Tibial nerve (tissue), 4 donors: ENCODE results near the gene DEPP1.

Experiments used
- EP300 ChIP-seq, 2 donors: sonication (generic); formaldehyde crosslinking; IDR thresholded peaks; one replicate each; pipeline ENCODE4 v1.6.1; 2017; ENCODE audit warnings: antibody characterized with exemption in 2 of 2, mild to moderate bottlenecking in 1 of 2
- TF ChIP-seq, protein P1 (sequence below), 5 experiments: fragments of 200-600 bp in 3 of 5; fragments of 450-650 bp in 2 of 5; sonication (generic) in 3 of 5; IDR thresholded peaks; one replicate each; pipeline ENCODE4 v1.5.1; 2016 to 2019; ENCODE audit warnings: antibody characterized with exemption in 5 of 5, mild to moderate bottlenecking in 3 of 5, moderate library complexity in 2 of 5

DNA sequence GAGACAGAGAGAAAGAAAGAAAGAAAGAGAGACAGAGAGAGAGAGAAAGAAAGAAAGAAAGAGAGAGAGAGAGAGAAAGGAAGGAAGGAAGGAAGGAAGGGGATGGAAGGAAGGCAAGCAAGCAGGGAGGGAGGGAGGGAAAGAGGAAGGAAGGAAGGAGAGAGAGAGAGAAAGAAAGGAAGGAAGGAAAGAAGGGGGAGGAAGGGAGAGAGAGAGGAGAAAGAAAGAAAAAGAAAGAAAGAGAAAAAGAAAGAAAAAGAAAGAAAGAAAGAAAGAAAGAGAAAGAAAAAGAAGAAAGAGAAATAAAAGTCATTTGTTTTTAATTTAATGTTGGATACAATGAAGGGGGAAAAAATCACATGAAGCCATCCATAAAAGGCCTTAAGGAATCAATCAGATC, 23.6 kb downstream of the DEPP1 start:
- TF ChIP-seq, protein P1, sequence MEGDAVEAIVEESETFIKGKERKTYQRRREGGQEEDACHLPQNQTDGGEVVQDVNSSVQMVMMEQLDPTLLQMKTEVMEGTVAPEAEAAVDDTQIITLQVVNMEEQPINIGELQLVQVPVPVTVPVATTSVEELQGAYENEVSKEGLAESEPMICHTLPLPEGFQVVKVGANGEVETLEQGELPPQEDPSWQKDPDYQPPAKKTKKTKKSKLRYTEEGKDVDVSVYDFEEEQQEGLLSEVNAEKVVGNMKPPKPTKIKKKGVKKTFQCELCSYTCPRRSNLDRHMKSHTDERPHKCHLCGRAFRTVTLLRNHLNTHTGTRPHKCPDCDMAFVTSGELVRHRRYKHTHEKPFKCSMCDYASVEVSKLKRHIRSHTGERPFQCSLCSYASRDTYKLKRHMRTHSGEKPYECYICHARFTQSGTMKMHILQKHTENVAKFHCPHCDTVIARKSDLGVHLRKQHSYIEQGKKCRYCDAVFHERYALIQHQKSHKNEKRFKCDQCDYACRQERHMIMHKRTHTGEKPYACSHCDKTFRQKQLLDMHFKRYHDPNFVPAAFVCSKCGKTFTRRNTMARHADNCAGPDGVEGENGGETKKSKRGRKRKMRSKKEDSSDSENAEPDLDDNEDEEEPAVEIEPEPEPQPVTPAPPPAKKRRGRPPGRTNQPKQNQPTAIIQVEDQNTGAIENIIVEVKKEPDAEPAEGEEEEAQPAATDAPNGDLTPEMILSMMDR (IDR thresholded peaks at IDR 0.05), result no peak
- no peak for TF ChIP-seq EP300 (IDR thresholded peaks at IDR 0.05)
